WERI-Rb-1 (cell line): ENCODE measurements around the gene TRIM52.

Source experiments
- DNase-seq: peaks from one replicate; pipeline ENCODE4 v3.0.0-alpha.2; 2020
- H3K27ac ChIP-seq: fragments of 250-450 bp; sonication (Bioruptor Pico); 2 replicates; pipeline ENCODE4 v1.5.1; 2020; ENCODE audit warnings: mild to moderate bottlenecking, moderate library complexity
- H3K27me3 ChIP-seq: fragments of 250-450 bp; sonication (Bioruptor Pico); 2 replicates; pipeline ENCODE4 v1.5.1; 2021; ENCODE audit warnings: mild to moderate bottlenecking, low read depth, moderate library complexity; ENCODE audit not compliant: insufficient read depth, severe bottlenecking
- H3K36me3 ChIP-seq: fragments of 250-450 bp; sonication (Bioruptor Pico); 2 replicates; pipeline ENCODE4 v1.5.1; 2020; ENCODE audit warnings: mild to moderate bottlenecking, moderate library complexity
- H3K4me3 ChIP-seq: 2 replicates; pipeline ENCODE4 v1.5.1; 2011; ENCODE audit warnings: low read depth, mild to moderate bottlenecking, control low read depth, low read length
- H3K9me3 ChIP-seq: fragments of 250-450 bp; sonication (Bioruptor Pico); 2 replicates; pipeline ENCODE4 v1.5.1; 2021; ENCODE audit warnings: mild to moderate bottlenecking, moderate library complexity; ENCODE audit not compliant: severe bottlenecking
- CTCF ChIP-seq: IDR thresholded peaks from 2 replicates; pipeline ENCODE4 v1.5.1; 2011; ENCODE audit warnings: low read depth, mild to moderate bottlenecking, control low read depth, inconsistent platforms, low read length

Gene TRIM52

GRCh38 chr5:181265092-181265671, 4.2 kb upstream of the TRIM52 start:
- no peaks in the 10 kb centered on the region for H3K27me3 ChIP-seq
- no peak overlapping the region for H3K27ac ChIP-seq
- no peaks in the 10 kb centered on the region; the same call in 1 of the 2 replicates for H3K36me3 ChIP-seq
- no peak overlapping the region for H3K4me3 ChIP-seq
- H3K9me3 ChIP-seq = no peaks in the 10 kb centered on the region
- DNase-seq = no peak
- no peak for TF ChIP-seq CTCF

- Histone ChIP-seq H3K4me3 (no peak overlapping the region), H3K27ac (no peak overlapping the region), H3K9me3 (no peaks in the 10 kb centered on the region), H3K36me3 (no peaks in the 10 kb centered on the region; the same call in 1 of the 2 replicates), H3K27me3 (no peaks in the 10 kb centered on the region)
- DNase-seq = no peak
- no peak for TF ChIP-seq CTCF
These were observed 2.7 kb upstream of the TRIM52 start for GRCh38 chr5:181263633-181264032.

- no peaks in the 10 kb centered on the region for H3K27me3 ChIP-seq
- H3K9me3 ChIP-seq = no peaks in the 10 kb centered on the region
- H3K4me3 ChIP-seq = peak overlapping the region; percentile 80
- peak overlapping the region; percentile 95 for H3K27ac ChIP-seq
- no peaks in the 10 kb centered on the region; the same call in 1 of the 2 replicates for H3K36me3 ChIP-seq
- no peak for TF ChIP-seq CTCF
- peak; percentile 64 for DNase-seq
These were observed 542 bp upstream of the TRIM52 start for GRCh38 chr5:181261320-181262049.

GRCh38 chr5:181259974-181260719, 796 bp downstream of the TRIM52 start:
- TF ChIP-seq CTCF = no peak
- Histone ChIP-seq H3K9me3 (no peaks in the 10 kb centered on the region), H3K4me3 (peak overlapping the region; percentile 80), H3K36me3 (peaks cover 3% of the 10 kb centered on the region; the same call in 1 of the 2 replicates), H3K27me3 (no peaks in the 10 kb centered on the region), H3K27ac (no peak overlapping the region; the same call in 1 of the 2 replicates)
- DNase-seq = no peak

- peaks cover 3% of the 10 kb centered on the region; the same call in 1 of the 2 replicates for H3K36me3 ChIP-seq
- H3K4me3 ChIP-seq = no peak overlapping the region
- no peaks in the 10 kb centered on the region for H3K27me3 ChIP-seq
- no peak overlapping the region for H3K27ac ChIP-seq
- no peaks in the 10 kb centered on the region for H3K9me3 ChIP-seq
- no peak for TF ChIP-seq CTCF
- DNase-seq = no peak
These were observed 1.7 kb downstream of the TRIM52 start for GRCh38 chr5:181259283-181259682.
